Activated effector memory CD4-positive, alpha-beta T cell treated with anti-CD3 and anti-CD28 coated beads, Interleukin-2, amount 50 U/mL, for 16 hours (primary cell): ENCODE measurements around the gene LIMK1.
A peak's percentile ranks its signal among the peaks of the same experiment; 100 is the strongest.
"Not testable (repeated sequence)": the region's sequence is repeated elsewhere in the genome, so short reads cannot be mapped to it uniquely, and the experiment has no call there.

Experiments used
- DNase-seq: peaks from one replicate; pipeline ENCODE4 v3.0.0-alpha.2; 2020

The LIMK1 gene

GRCh38 chr7:74083117-74083876 is at the start of gene LIMK1:
Gene LIMK1 (plus strand): TSS chr7:74083804. CDS start chr7:74083991, 187 bp downstream.
- peak; percentile 94 for DNase-seq

DNA sequence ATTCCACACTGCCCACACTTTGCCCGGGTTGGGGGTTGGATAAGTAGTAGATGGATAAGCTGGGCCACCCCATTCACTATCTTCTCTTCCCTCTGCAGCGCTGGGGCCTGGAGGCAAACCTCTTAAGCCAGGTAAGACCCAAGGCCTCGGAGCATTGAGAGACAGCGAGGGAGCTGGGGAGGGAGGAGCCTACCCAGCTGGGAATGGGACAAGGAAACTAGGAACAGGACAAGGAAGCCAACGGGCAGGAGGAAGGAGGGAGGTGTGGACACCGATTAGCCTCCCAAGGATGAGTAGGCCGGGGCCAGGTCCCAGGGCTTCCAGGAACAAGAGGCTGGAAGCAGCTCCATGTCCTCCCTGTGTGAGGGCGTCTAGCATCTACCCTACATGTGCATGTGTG is 46.0 kb upstream of the LIMK1 start:
- DNase-seq, result no peak

GRCh38 chr7:74038194-74038961 is 45.2 kb upstream of the LIMK1 start:
- no peak for DNase-seq

DNA sequence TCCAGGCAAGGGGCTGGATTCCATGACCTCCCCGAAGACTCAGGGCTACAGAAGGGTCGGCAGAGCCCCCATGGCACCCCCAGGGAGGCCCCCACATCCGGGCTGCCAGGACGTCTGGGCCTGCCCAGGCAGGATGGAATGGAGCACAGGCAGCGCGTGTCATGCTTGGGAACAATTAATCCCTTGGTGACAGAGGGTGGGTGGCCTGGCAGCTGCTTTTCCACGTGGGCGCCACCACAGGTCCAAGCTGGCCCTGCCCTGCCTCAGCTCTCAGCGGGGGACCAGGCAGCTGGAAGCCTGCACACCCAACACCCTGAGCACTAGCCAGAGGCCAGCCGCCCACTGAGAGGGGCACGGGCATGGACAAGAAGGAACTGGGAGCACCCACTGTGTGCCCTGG is 44.3 kb upstream of the LIMK1 start:
- DNase-seq, result no peak

DNA sequence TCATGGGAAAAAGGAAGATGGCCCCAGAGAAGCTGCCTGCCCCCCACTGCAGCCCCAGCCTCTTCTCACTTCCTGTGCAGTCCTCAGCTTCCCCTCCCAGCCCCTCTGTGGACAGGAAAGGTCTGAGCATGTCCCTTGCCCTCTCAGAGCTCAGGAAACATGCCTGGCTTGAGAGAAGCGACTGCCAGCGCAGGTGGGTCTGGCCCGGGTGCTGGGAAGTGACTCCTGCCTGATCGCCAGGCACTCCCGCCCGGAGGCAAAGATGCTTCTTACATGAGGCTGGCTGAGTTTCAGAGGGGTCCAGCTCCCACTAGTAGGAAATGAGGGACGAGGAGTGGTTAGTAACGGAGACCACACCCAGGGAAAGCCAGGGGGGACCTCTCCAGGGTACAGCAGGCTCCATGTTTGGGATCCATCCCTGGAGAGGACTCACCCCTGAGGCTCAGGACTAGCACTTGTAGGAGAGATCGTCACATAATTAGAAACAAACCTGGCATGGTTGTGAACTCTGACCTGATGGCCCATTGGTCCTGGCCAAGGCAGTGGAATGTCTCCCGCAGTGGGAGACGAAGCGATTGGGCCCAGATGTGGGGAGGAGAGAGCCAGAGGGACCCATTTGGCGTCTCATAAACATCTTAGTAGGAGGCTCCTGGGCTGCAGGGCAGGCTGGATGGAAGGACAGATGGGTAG is 43.4 kb upstream of the LIMK1 start:
- DNase-seq, result no peak

GRCh38 chr7:74040791-74041520 is 42.6 kb upstream of the LIMK1 start:
- DNase-seq, result no peak

- DNase-seq, result no peak
Measured at GRCh38 chr7:74042746-74043522, 40.7 kb upstream of the LIMK1 start.

GRCh38 chr7:74043523-74043951 is 40.1 kb upstream of the LIMK1 start:
- no peak for DNase-seq

- DNase-seq, result no peak
Measured at GRCh38 chr7:74044366-74045350, 38.9 kb upstream of the LIMK1 start.

DNA sequence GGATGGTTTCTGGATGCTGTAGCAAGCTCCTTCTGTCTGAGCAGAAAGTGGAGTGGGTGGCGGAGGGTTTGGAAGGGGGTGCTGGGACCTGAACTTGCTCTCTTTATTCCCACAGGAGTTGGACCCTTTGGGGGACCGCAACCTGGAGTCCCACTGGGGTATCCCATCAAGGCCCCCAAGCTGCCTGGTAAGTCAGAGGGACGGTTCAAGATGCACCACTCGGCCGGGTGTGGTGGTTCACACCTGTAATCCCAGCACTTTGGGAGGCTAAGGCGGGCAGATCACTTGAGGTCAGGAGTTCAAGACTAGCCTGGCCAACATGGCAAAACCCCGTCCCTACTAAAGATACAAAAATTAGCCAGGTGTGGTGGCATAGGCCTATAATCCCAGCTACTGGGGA is 37.0 kb upstream of the LIMK1 start:
- DNase-seq, result not testable (repeated sequence)

GRCh38 chr7:74047804-74048380 is 35.7 kb upstream of the LIMK1 start:
- no peak for DNase-seq

DNA sequence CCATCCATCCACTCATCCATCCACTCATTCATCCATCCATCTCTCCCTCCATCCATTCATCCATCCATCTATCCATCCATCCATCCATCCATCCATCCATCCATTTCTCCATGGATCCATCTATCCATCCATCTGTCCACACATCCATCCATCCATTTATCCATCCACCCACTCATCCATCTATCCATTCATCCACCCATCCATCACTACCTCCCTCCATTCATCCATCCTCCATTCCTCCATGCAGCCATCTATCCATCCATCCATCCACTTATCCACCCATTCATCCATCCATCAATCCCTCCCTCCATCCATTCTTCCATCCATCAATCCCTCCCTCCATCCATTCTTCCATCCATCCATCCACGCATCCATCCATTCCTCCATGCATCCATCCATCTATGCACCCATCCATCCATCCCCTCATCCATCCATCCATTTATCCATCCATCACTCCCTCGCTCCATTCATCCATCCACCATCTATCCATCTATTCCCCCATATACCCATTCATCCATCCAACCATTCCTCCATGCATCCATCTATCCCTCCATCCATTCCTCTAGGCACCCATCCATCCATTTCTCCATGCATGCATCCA is 34.5 kb upstream of the LIMK1 start:
- DNase-seq, result no peak

GRCh38 chr7:74049997-74050798 is 33.4 kb upstream of the LIMK1 start:
- no peak for DNase-seq

- DNase-seq, result no peak
Measured at GRCh38 chr7:74051193-74051592, 32.4 kb upstream of the LIMK1 start.

DNA sequence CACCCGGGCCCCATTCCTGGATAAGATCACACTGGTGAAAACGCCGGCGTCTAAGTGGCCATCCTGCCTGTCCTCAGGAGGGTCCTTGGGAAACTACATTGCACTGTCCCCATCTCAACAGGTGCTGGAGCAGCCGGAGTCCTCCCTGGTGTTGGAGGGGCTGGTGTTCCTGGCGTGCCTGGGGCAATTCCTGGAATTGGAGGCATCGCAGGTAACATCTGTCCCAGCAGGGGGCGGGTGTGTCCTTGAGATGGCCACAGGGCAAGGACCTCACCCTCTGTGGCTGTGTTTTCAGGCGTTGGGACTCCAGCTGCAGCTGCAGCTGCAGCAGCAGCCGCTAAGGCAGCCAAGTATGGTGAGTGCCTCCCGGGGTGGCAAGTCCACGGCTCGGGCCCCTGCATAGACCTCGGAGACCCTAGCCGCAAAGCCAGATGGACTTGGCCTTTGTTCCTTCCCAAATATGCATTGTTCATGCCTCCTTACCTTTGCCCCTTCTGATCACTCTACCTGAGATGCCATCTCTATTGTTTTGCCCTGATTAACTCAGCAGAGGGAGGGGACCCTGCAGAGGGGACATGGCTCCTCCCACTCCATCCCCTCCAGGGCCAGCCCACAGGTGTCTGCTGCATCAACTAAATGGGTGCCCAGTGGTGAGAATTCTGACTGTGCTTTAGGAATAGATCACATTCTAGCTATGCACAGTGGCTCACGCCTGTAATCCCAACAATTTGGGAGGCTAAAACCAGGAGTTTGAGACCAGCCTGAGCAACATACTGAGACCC is 31.8 kb upstream of the LIMK1 start:
- no peak for DNase-seq

GRCh38 chr7:74052628-74053027 is 31.0 kb upstream of the LIMK1 start:
- no peak for DNase-seq

DNA sequence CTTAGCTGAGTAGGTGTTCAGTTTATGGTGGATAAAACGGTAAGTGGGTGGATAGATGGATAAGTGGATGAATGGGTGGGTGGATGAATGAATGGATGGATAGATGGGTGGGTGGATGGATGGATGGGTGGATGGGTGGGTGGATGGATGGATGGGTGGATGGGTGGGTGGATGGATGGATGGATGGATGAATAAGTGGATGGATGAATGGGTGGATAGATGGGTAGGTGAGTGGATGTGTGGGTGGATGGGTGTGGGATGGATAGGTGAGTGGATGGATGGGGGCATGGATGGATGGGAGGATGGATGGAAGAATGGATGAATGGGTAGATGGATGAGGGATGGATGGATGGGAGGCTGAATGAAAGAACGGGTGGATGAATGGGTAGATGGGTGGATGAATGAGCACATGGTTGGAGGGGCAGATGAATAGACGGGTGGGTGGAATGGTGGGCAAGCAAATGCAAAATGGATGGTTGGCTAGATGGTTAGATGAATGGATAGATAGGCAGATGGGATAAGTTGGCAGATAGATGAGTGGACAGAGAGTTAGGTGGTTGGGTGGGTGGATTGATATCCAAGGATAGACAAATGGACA is 29.9 kb upstream of the LIMK1 start:
- DNase-seq, result no peak
